Fibroblast of villous mesenchyme (primary cell): Measurements from ENCODE around the gene SMPD2. TPM values are rescaled to one million over a fixed set of nuclear protein-coding genes. Genes with fewer than 3 reads are reported as not detected.

ENCODE experiments used
- DNase-seq: peaks from one replicate; pipeline ENCODE4 v3.0.0-alpha.2; 2010; ENCODE audit warnings: low read depth
- H3K4me3 ChIP-seq: 2 replicates; pipeline ENCODE4 v1.5.1; 2011; ENCODE audit warnings: low read depth, mild to moderate bottlenecking, low read length
- total RNA-seq: library from RNA; depleted of rRNA; stranded (reverse); fragments of >200 nt; gene quantifications from 2 replicates; pipeline ENCODE4 v1.2.3, GENCODE V29; 2012
- TF ChIP-seq, protein P1 (sequence below): IDR thresholded peaks from 2 replicates; pipeline ENCODE4 v1.5.1; 2012; ENCODE audit warnings: low read depth, mild to moderate bottlenecking, low read length; ENCODE audit not compliant: insufficient read depth

Gene SMPD2
- total RNA-seq, 1 donor = 7.3 TPM

DNA sequence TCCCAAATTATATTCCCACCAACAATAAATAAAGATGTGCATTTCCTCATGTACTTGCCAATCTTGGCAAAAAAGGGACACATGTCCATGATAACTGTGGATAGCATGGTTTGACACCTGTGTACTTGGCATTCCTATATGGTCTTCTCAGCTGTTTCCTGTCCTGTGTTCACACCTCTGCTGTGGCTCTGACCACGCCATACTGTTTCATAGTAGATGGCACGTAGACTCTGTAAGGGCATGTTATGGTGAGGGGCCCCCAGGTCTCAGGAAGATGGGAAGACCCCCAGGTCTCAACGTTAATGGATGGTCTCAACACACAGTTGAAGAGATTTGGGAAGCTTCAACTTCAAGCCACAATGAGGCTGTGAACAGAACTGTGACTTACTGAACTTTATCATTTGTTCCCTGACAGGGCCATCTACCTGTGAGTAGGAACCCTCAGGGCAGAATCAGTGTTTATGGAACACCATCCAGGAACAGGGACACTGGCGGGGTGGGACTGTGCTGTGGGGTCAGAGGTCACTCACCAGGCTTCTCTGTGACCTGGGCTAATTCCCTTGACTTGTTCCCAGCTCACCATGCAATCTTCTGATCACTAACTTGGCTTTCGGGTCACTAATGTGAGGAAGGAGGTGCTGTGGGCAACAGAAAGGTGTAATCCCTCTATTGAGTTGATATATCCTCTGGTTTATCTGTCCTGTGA, 30.7 kb downstream of the SMPD2 start:
- DNase-seq = no peak
- no peak overlapping the region for H3K4me3 ChIP-seq
- TF ChIP-seq, protein P1, sequence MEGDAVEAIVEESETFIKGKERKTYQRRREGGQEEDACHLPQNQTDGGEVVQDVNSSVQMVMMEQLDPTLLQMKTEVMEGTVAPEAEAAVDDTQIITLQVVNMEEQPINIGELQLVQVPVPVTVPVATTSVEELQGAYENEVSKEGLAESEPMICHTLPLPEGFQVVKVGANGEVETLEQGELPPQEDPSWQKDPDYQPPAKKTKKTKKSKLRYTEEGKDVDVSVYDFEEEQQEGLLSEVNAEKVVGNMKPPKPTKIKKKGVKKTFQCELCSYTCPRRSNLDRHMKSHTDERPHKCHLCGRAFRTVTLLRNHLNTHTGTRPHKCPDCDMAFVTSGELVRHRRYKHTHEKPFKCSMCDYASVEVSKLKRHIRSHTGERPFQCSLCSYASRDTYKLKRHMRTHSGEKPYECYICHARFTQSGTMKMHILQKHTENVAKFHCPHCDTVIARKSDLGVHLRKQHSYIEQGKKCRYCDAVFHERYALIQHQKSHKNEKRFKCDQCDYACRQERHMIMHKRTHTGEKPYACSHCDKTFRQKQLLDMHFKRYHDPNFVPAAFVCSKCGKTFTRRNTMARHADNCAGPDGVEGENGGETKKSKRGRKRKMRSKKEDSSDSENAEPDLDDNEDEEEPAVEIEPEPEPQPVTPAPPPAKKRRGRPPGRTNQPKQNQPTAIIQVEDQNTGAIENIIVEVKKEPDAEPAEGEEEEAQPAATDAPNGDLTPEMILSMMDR = no peak

DNA sequence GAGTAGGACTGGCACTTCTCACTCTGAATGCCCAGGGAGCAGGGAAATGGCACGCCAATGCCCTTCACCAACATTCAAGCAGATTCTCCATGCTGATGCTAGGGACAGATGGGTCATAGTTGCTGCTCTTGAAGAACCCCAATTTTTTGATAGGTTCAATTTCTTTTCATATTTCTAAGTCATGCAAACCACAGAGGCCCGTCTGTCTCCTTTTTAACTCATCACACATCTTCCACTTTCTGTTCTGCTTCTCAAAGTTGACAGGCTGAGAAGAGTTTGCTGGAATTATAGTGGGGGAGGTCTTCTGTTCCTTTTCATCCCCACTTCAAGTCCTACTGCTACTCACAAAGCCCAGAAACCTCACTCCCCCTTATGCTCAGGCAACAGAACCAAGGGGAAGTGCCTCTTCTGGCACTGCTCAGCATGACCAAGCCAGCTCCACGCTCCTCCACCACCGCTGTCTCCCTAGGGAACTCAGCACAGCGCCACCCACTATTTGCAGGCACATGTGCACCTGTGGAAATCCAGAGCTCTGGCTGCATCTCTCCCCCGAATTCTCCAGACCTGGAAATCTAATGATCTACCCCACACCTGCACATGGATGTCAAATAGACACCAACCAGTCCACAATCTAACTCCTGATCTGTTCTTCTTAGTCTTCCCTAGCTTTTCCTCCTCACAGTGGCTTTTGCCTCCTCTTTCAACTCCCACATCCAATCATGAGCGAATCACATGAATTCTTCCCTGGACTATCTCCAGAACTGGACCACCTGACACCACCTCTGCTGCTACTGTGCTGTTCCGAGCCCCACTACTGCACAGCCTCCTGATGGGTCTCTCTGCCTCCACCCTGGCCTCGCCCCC, 31.8 kb downstream of the SMPD2 start:
- TF ChIP-seq, protein P1 = no peak
- no peak overlapping the region for H3K4me3 ChIP-seq
- no peak for DNase-seq

DNA sequence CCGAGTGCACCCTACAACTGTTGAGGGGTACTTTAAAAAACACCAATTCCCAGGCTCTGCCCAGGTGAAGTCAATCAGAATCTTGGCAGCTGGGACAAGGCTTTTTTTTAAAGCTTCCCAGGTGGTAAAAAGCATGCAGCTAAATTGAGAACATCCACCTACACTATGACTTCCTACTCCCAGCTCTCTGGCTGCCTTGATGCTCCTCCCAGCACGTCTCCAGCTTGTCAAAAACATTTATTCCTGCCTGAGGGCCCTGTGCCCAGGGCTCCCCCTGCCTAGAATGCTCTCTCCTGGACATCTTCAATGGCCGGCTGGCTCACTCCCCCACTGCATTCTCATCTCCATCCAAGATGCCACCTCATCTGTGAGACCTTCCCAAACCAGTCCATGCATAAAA, 32.6 kb downstream of the SMPD2 start:
- no peak for DNase-seq
- TF ChIP-seq, protein P1 = no peak

DNA sequence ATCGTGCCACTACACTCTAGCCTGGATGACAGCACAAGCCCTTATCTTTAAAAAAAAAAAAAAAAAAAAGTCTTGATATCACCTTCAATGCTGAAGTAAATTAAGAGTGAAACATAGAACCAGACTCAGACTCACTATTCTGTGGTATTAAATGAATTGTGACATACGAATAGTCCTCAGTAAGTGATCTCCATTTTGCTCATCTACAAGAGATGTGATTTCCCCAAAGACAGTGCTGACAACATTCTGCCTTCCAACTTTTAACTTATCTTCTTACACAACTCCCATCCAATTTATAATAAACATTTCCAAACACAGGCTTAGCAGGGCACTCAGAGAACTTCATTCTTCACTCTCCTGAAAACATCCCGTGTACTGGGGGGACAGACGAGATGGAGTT, 34.5 kb downstream of the SMPD2 start:
- DNase-seq = no peak
- no peak overlapping the region for H3K4me3 ChIP-seq
- TF ChIP-seq, protein P1 = no peak

More for the DNA sequence above, 32.6 kb downstream of the SMPD2 start:
- no peak overlapping the region for H3K4me3 ChIP-seq

DNA sequence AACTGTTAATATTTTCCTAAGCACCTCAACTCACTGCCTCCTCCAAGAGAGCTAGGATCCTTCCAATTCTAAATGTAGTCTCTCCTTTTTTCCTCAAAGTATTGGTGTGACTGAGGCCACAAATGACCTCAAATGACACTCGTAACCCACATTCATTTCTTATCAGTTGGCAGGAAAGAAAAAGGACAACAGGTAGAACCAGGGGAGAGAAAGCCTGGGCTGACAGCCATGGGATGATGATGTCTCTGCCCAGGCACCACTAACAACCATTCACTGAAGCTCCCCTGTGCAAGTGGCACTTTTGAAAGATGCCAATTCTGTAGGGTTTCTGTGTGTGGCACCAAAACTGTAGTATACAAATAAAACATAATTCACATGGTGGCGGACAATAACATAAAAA, 35.1 kb downstream of the SMPD2 start:
- no peak for DNase-seq
- TF ChIP-seq, protein P1 = no peak
- no peak overlapping the region for H3K4me3 ChIP-seq

DNA sequence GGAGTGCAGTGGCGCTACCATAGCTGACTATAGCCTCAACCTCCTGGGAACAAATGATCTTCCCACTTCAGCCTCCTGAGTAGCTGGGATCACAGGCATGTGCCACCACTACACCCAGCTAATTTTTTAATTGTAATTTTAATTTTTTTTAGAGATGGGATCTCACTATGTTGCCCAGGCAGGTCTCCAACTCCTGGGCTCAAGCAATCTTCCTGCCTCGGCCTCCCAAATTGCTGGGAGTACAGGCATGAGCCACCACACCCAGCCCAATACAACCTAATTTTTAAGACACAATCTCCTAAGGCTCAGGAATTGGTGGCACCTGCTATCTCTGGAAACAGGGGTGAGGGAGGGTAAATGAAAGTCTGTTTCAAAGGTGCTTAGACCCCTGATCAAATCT, 36.7 kb downstream of the SMPD2 start:
- TF ChIP-seq, protein P1 = no peak
- DNase-seq = no peak
- no peak overlapping the region for H3K4me3 ChIP-seq
